GM12878 (cell line): ENCODE data around the gene ID3. TPM values are rescaled to one million over a fixed set of nuclear protein-coding genes. Genes with fewer than 3 reads are reported as not detected.
A peak's percentile ranks its signal among the peaks of the same experiment; 100 is the strongest.

Experiments
- ATAC-seq: fragments of 200-7000 bp; cut with Tn5 transposase; 3 replicates; pipeline ENCODE4 v1.9.1; 2020; ENCODE audit warnings: mild to moderate bottlenecking, moderate library complexity
- BruUV-seq: library from RNA; stranded (reverse); fragments of 400-500 nt; replicated peaks from 2 replicates; lab custom pipeline; 2021; lab: Mats Ljungman, UMichigan
- CTCF ChIA-PET: fragments of 300-600 bp; sonication (Branson Sonifier 250); formaldehyde crosslinking; extraction: SDS; loops from one replicate; lab custom pipeline; 2021; ENCODE audit warnings: inconsistent platforms; lab: Yijun Ruan, JAX
- POLR2A ChIA-PET: fragments of 350-600 bp; formaldehyde crosslinking; extraction: SDS; loops from one replicate; lab custom pipeline; 2021; ENCODE audit warnings: inconsistent platforms; lab: Charles Lee
- RAD21 ChIA-PET: fragments of 300-600 bp; sonication (Branson Sonifier 250); formaldehyde crosslinking; loops from one replicate; lab custom pipeline; 2023; ENCODE audit warnings: antibody characterized with exemption; ENCODE audit not compliant: unreplicated experiment; lab: Charles Lee
- SMC1A ChIA-PET: fragments of 300-600 bp; sonication (Branson Sonifier 250); formaldehyde crosslinking; loops from one replicate; lab custom pipeline; 2023; ENCODE audit not compliant: unreplicated experiment, uncharacterized antibody; lab: Charles Lee
- DNase-seq: peaks from one replicate; pipeline ENCODE4 v3.0.0-alpha.2; 2011; ENCODE audit warnings: low read depth, low spot score
- FAIRE-seq: peaks from 3 replicates; lab custom pipeline; 2011; peaks lifted over from hg19 to GRCh38; lab: Jason Lieb, UNC
- H2AFZ ChIP-seq: 2 replicates; pipeline ENCODE4 v1.6.0; 2011; ENCODE audit warnings: low read depth, low read length, control low read depth; ENCODE audit not compliant: control insufficient read depth
- H3K27ac ChIP-seq: 2 replicates; pipeline ENCODE4 v1.5.1; 2011; ENCODE audit warnings: control low read depth; ENCODE audit not compliant: control insufficient read depth, insufficient read depth
- H3K27me3 ChIP-seq, 2 experiments: replicated peaks in 1 of 2; 2 replicates each; pipeline versions ENCODE4 v1.6.0 to v1.6.1; 2011; ENCODE audit warnings: low read length in 1 of 2; ENCODE audit not compliant: control insufficient read depth in 2 of 2, insufficient read depth in 2 of 2
- H3K36me3 ChIP-seq, 2 experiments: 2 replicates each; pipeline ENCODE4 v1.5.1; 2011; ENCODE audit warnings: low read length in 1 of 2; ENCODE audit not compliant: control insufficient read depth in 2 of 2, insufficient read depth in 2 of 2
- H3K4me1 ChIP-seq: 2 replicates; pipeline ENCODE4 v1.6.1; 2011; ENCODE audit warnings: mild to moderate bottlenecking, low read length, moderate library complexity, mixed read lengths; ENCODE audit not compliant: control insufficient read depth, insufficient read depth
- H3K4me2 ChIP-seq: 2 replicates; pipeline ENCODE4 v1.6.0; 2011; ENCODE audit warnings: control low read depth; ENCODE audit not compliant: control insufficient read depth, insufficient read depth
- H3K4me3 ChIP-seq: fragments of 200-600 bp; sonication (generic); 2 replicates; pipeline ENCODE4 v1.5.1; 2016
- H3K79me2 ChIP-seq: 2 replicates; pipeline ENCODE4 v1.6.0; 2011; ENCODE audit warnings: low read length; ENCODE audit not compliant: control insufficient read depth, insufficient read depth
- H3K9ac ChIP-seq: 2 replicates; pipeline ENCODE4 v1.8.0; 2011; ENCODE audit warnings: low read length, control low read depth, mixed read lengths; ENCODE audit not compliant: control insufficient read depth, insufficient read depth
- H3K9me3 ChIP-seq: replicated peaks from 3 replicates; pipeline ENCODE4 v1.5.1; 2011; ENCODE audit warnings: mild to moderate bottlenecking, low read length; ENCODE audit not compliant: control insufficient read depth, insufficient read depth
- H4K20me1 ChIP-seq: 2 replicates; pipeline ENCODE4 v1.6.0; 2011; ENCODE audit not compliant: control insufficient read depth, insufficient read depth
- ATF7 ChIP-seq: fragments of 450-650 bp; IDR thresholded peaks from 2 replicates; pipeline ENCODE4 v1.6.1; 2016; ENCODE audit warnings: low read depth, mild to moderate bottlenecking
- EGR1 ChIP-seq, 2 experiments: IDR thresholded peaks; 1 replicate in 1 of 2; 2 replicates in 1 of 2; pipeline ENCODE4 v1.6.1; 2011 to 2012; ENCODE audit warnings: low read depth in 2 of 2, low read length in 2 of 2, borderline replicate concordance in 1 of 2, mild to moderate bottlenecking in 1 of 2, moderate library complexity in 1 of 2
- IKZF1 ChIP-seq: fragments of 450-650 bp; conservative IDR thresholded peaks from 2 replicates; pipeline ENCODE4 v1.6.1; 2017; ENCODE audit warnings: antibody characterized with exemption, mild to moderate bottlenecking
- MEF2B ChIP-seq: fragments of 450-650 bp; IDR thresholded peaks from 2 replicates; pipeline ENCODE4 v1.6.1; 2018; ENCODE audit warnings: mild to moderate bottlenecking, moderate library complexity; ENCODE audit not compliant: partially characterized antibody, poor library complexity, severe bottlenecking
- NFYB ChIP-seq: IDR thresholded peaks from 2 replicates; pipeline ENCODE4 v1.6.1; 2011; ENCODE audit warnings: low read depth, mild to moderate bottlenecking, low read length, improper control_type of control experiment, moderate library complexity; ENCODE audit not compliant: insufficient read depth
- RAD51 ChIP-seq: fragments of 450-650 bp; IDR thresholded peaks from 2 replicates; pipeline ENCODE4 v1.6.1; 2016; ENCODE audit warnings: moderate library complexity, mild to moderate bottlenecking, inconsistent platforms
- RCOR1 ChIP-seq: conservative IDR thresholded peaks from 2 replicates; pipeline ENCODE4 v1.6.1; 2012; ENCODE audit warnings: low read depth, low read length, improper control_type of control experiment
- SMARCA5 ChIP-seq: fragments of 450-650 bp; IDR thresholded peaks from 2 replicates; pipeline ENCODE4 v1.6.1; 2017; ENCODE audit warnings: mild to moderate bottlenecking
- TCF3 ChIP-seq: IDR thresholded peaks from 2 replicates; pipeline ENCODE4 v1.6.1; 2012; ENCODE audit warnings: low read depth, mild to moderate bottlenecking, low read length, borderline replicate concordance; ENCODE audit not compliant: insufficient read depth
- WGBS: methylation state at CpG from one replicate; pipeline ENCODE4 v1.1.6; 2016; ENCODE audit warnings: low lambda C conversion rate; ENCODE audit not compliant: insufficient replicate concordance, insufficient coverage; ENCODE audit errors: missing lambda C conversion rate; 5-methylcytosine and 5-hydroxymethylcytosine counted together
- in situ Hi-C: fragments of 300-500 bp; cut with MboI; formaldehyde crosslinking; loops from 9 replicates; pipeline ENCODE4 v1.14.3; 2018; ENCODE audit warnings: mixed read lengths
- intact Hi-C: fragments of 100-400 bp; cut with micrococcal nuclease; formaldehyde crosslinking; loops from one replicate; pipeline ENCODE4 v1.14.2; 2022; ENCODE audit not compliant: unreplicated experiment
- polyA plus RNA-seq, 11 experiments: library from polyadenylated mRNA; depleted of rRNA in 4 of 11; unstranded in 6 of 11; stranded (reverse) in 5 of 11; fragments of >200 nt; fragmentation: Nextera tagmentation in 4 of 11; fragmentation: Illumina TruSeq in 1 of 11; extraction: Ambion mirVana in 4 of 11; extraction: Trizol in 1 of 11; gene quantifications; 1 replicate in 1 of 11; 2 replicates in 10 of 11; pipeline versions ENCODE4 v1.2.1 to v1.2.3, GENCODE V29; 2011 to 2016; ENCODE audit warnings: inconsistent platforms in 2 of 11, missing spikeins in 2 of 11, low read depth in 1 of 11
- total RNA-seq, 4 experiments: library from RNA; depleted of rRNA in 3 of 4; stranded (reverse); fragments of >200 nt in 3 of 4; fragmentation: Illumina TruSeq in 1 of 4; extraction: Trizol in 1 of 4; gene quantifications; 2 replicates each; pipeline versions ENCODE4 v1.2.1 to v1.2.3, GENCODE V29; 2013 to 2021
- TF ChIP-seq, protein P1 (sequence below): fragments of 450-650 bp; IDR thresholded peaks from 2 replicates; pipeline ENCODE4 v1.6.1; 2017; ENCODE audit warnings: mild to moderate bottlenecking, moderate library complexity
- TF ChIP-seq, protein P2 (sequence below): fragments of 450-650 bp; IDR thresholded peaks from 2 replicates; pipeline ENCODE4 v1.6.1; 2017; ENCODE audit warnings: low read depth, mild to moderate bottlenecking, moderate library complexity
- TF ChIP-seq, protein P3 (sequence below): fragments of 450-650 bp; conservative IDR thresholded peaks from 2 replicates; pipeline ENCODE4 v1.6.1; 2017; ENCODE audit warnings: mild to moderate bottlenecking, moderate library complexity
- TF ChIP-seq, protein P4 (sequence below): IDR thresholded peaks from 2 replicates; pipeline ENCODE4 v1.6.1; 2011; ENCODE audit warnings: borderline replicate concordance, low read depth, mild to moderate bottlenecking, moderate library complexity, low read length; ENCODE audit not compliant: insufficient read depth, poor library complexity, severe bottlenecking

ID3 gene
- total and polyA plus RNA-seq, 10 of the 15 experiments (the other 5 are each of a cell fraction or from before 2014, with no cell fraction given) = 42.7 to 475 (median 207) TPM

DNA sequence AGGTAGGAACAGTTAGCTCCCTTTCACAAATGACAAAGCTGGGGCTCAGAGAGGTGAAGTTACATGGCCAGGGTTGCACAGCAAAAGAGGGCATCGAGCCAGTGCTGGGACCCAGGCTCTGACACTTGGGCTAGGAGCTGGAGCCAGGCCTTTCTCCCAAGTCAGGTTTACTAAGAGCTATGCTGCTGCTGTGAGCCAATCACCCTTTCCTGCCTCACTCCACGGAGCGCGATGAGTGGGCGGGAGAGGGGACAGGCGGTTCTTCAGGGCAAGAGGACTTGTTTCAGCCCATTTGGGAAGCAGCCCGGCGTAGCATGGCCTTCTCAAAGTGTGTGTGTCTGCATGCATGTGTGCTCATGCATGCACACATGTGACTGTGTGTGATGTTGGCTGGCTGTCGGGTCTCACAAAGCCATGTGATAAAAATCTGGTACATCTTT is 10.6 kb downstream of the ID3 start:
- Histone ChIP-seq H3K27me3 (no peaks in the 10 kb centered on the region), H3K4me1 (peaks cover 21% of the 10 kb centered on the region), H3K9me3 (no peaks in the 10 kb centered on the region), H3K36me3 (no peaks in the 10 kb centered on the region), H3K4me2 (peak overlapping the region; percentile 34), H3K9ac (no peak overlapping the region), H3K4me3 (no peak overlapping the region), H2AFZ (peak overlapping the region; percentile 40), H4K20me1 (no peaks in the 10 kb centered on the region), H3K27ac (no peak overlapping the region), H3K79me2 (no peaks in the 10 kb centered on the region)
- DNase-seq (no peak), ATAC-seq (peak; percentile 52), FAIRE-seq (no peak)
- intact Hi-C loops = no loop called here
- RAD21 ChIA-PET = interaction anchor here (0.9 to 21.6 kb wide), 10 partner anchors 9 to 88 kb away, joined by 3 to 561 read pairs (median 4); partner anchors contain the start of genes E2F2 and ID3
- POLR2A ChIA-PET = interaction anchor here (0.6 to 1.4 kb wide), 9 partner anchors 8 to 90 kb away, joined by 3 to 7 read pairs (median 4); no protein-coding TSS in a partner anchor
- SMC1A ChIA-PET = interaction anchor here (0.9 to 17.8 kb wide), 9 partner anchors 11 to 149 kb away, joined by 3 to 584 read pairs (median 5); partner anchors contain the start of gene ID3
- in situ Hi-C loops = loop anchor here (5.0 kb wide), 2 partner anchors 89 to 204 kb away; no protein-coding TSS in a partner anchor
- WGBS = 34% methylated on average over 9 of the region's 9 CpGs
- BruUV-seq = no TSS peak
- CTCF ChIA-PET = interaction anchor here (0.7 to 24.4 kb wide), 11 partner anchors 8 to 368 kb away, joined by 3 to 959 read pairs (median 4); no protein-coding TSS in a partner anchor
- TF ChIP-seq TCF3 (no peak), ATF7 (no peak), SMARCA5 (0 out of 2 replicates have a peak, but pooled peaks have one; percentile 35), RAD51 (peak; percentile 55; the same call in 1 of the 2 replicates), MEF2B (no peak), NFYB (0 out of 2 replicates have a peak, but pooled peaks have one; percentile 15), RCOR1 (no peak), EGR1 (IDR thresholded peaks at IDR 0.05; ENCODE audit: borderline replicate concordance in 1 of 2, low read depth in 2 of 2, low read length in 2 of 2) (peak in 1 of 2 experiments; percentile 86; a peak in 2 of 3 replicates), IKZF1 (peak; percentile 33; the same call in 1 of the 2 replicates)
- TF ChIP-seq, protein P1, sequence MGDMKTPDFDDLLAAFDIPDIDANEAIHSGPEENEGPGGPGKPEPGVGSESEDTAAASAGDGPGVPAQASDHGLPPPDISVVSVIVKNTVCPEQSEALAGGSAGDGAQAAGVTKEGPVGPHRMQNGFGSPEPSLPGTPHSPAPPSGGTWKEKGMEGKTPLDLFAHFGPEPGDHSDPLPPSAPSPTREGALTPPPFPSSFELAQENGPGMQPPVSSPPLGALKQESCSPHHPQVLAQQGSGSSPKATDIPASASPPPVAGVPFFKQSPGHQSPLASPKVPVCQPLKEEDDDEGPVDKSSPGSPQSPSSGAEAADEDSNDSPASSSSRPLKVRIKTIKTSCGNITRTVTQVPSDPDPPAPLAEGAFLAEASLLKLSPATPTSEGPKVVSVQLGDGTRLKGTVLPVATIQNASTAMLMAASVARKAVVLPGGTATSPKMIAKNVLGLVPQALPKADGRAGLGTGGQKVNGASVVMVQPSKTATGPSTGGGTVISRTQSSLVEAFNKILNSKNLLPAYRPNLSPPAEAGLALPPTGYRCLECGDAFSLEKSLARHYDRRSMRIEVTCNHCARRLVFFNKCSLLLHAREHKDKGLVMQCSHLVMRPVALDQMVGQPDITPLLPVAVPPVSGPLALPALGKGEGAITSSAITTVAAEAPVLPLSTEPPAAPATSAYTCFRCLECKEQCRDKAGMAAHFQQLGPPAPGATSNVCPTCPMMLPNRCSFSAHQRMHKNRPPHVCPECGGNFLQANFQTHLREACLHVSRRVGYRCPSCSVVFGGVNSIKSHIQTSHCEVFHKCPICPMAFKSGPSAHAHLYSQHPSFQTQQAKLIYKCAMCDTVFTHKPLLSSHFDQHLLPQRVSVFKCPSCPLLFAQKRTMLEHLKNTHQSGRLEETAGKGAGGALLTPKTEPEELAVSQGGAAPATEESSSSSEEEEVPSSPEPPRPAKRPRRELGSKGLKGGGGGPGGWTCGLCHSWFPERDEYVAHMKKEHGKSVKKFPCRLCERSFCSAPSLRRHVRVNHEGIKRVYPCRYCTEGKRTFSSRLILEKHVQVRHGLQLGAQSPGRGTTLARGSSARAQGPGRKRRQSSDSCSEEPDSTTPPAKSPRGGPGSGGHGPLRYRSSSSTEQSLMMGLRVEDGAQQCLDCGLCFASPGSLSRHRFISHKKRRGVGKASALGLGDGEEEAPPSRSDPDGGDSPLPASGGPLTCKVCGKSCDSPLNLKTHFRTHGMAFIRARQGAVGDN = peak; percentile 69
- TF ChIP-seq, protein P2, sequence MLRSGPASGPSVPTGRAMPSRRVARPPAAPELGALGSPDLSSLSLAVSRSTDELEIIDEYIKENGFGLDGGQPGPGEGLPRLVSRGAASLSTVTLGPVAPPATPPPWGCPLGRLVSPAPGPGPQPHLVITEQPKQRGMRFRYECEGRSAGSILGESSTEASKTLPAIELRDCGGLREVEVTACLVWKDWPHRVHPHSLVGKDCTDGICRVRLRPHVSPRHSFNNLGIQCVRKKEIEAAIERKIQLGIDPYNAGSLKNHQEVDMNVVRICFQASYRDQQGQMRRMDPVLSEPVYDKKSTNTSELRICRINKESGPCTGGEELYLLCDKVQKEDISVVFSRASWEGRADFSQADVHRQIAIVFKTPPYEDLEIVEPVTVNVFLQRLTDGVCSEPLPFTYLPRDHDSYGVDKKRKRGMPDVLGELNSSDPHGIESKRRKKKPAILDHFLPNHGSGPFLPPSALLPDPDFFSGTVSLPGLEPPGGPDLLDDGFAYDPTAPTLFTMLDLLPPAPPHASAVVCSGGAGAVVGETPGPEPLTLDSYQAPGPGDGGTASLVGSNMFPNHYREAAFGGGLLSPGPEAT = no peak
- TF ChIP-seq, protein P3, sequence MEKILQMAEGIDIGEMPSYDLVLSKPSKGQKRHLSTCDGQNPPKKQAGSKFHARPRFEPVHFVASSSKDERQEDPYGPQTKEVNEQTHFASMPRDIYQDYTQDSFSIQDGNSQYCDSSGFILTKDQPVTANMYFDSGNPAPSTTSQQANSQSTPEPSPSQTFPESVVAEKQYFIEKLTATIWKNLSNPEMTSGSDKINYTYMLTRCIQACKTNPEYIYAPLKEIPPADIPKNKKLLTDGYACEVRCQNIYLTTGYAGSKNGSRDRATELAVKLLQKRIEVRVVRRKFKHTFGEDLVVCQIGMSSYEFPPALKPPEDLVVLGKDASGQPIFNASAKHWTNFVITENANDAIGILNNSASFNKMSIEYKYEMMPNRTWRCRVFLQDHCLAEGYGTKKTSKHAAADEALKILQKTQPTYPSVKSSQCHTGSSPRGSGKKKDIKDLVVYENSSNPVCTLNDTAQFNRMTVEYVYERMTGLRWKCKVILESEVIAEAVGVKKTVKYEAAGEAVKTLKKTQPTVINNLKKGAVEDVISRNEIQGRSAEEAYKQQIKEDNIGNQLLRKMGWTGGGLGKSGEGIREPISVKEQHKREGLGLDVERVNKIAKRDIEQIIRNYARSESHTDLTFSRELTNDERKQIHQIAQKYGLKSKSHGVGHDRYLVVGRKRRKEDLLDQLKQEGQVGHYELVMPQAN = no peak
- TF ChIP-seq, protein P4, sequence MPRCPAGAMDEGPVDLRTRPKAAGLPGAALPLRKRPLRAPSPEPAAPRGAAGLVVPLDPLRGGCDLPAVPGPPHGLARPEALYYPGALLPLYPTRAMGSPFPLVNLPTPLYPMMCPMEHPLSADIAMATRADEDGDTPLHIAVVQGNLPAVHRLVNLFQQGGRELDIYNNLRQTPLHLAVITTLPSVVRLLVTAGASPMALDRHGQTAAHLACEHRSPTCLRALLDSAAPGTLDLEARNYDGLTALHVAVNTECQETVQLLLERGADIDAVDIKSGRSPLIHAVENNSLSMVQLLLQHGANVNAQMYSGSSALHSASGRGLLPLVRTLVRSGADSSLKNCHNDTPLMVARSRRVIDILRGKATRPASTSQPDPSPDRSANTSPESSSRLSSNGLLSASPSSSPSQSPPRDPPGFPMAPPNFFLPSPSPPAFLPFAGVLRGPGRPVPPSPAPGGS = no peak
